WI38 (cell line): ENCODE measurements around the gene PACRG.
"Not testable (repeated sequence)": the region's sequence is repeated elsewhere in the genome, so short reads cannot be mapped to it uniquely, and the experiment has no call there.

ENCODE experiments used
- H3K4me3 ChIP-seq: 2 replicates; pipeline ENCODE4 v1.5.1; 2011; ENCODE audit warnings: low read depth, mild to moderate bottlenecking, control low read depth, low read length
- TF ChIP-seq, protein P1 (sequence below): IDR thresholded peaks from 2 replicates; pipeline ENCODE4 v1.5.1; 2012; ENCODE audit warnings: low read depth, mild to moderate bottlenecking, control low read depth, low read length

PACRG gene

DNA sequence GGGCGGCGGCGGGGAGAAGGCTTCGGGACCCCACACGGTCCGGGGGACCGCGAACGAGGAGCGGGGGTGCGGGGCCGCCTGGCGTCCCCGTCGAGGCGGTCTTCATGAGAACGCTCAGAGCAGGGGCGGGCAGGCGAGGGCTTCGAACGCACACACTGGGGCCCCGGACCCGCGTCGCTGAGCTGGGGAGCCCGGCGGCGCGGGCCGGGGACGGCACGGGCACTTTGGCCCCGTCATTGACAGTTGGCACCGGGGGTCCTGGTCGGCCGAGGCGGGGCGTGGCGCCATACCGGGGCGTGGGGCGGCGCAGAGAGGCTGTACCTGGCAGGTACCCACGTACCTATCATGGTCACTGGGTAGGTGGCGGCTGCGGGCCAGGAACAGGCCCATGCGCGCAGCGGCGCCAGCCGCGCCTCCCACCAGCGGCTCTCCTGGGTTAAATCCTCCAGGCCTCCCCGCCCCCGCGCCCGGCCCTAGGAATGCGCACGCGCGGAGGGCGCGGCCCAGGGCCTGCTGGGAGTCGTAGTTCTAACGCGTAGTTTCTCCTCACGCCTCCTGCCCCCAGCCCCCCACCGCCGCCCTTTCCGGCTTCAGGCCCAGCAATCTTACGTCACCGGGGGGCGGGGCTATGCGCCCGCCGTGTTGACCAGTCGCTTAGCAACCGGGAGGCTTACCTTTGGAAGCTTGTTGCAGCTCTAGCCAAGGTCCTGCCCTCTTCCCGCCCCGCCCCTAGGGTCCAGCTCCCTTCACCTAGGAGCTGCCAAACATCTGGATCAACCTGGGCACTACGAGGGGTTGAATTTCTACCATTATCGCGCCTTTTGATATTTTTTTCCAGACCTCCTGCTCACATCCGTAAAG lies at the start of gene PACRG, which contains the start of gene PRKN:
PACRG (plus strand) TSS at position 653 of the 861 bp plus-strand sequence.
PRKN (minus strand) TSS at position 445 of the 861 bp plus-strand sequence.
- TF ChIP-seq, protein P1, sequence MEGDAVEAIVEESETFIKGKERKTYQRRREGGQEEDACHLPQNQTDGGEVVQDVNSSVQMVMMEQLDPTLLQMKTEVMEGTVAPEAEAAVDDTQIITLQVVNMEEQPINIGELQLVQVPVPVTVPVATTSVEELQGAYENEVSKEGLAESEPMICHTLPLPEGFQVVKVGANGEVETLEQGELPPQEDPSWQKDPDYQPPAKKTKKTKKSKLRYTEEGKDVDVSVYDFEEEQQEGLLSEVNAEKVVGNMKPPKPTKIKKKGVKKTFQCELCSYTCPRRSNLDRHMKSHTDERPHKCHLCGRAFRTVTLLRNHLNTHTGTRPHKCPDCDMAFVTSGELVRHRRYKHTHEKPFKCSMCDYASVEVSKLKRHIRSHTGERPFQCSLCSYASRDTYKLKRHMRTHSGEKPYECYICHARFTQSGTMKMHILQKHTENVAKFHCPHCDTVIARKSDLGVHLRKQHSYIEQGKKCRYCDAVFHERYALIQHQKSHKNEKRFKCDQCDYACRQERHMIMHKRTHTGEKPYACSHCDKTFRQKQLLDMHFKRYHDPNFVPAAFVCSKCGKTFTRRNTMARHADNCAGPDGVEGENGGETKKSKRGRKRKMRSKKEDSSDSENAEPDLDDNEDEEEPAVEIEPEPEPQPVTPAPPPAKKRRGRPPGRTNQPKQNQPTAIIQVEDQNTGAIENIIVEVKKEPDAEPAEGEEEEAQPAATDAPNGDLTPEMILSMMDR = no peak
- peak within 1 kb of the TSS; percentile 70 for H3K4me3 ChIP-seq

DNA sequence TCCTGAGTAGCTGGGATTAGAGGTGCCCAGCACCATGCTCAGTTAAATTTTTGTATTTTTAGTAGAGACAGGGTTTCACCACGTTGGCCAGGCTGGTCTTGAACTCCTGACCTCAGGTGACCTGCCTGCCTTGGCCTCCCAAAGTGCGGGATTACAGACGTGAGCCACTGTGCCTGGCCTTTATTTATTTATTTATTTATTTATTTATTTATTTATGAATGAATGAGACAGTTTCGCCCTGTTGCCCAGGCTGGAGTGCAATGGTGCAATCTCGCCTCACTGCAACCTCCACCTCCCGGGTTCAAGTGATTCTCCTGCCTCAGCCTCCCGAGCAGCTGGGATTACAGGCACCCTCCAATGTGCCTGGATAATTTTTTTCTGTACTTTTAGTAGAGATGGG lies 48.9 kb upstream of the PACRG start:
- H3K4me3 ChIP-seq = not testable (repeated sequence)

DNA sequence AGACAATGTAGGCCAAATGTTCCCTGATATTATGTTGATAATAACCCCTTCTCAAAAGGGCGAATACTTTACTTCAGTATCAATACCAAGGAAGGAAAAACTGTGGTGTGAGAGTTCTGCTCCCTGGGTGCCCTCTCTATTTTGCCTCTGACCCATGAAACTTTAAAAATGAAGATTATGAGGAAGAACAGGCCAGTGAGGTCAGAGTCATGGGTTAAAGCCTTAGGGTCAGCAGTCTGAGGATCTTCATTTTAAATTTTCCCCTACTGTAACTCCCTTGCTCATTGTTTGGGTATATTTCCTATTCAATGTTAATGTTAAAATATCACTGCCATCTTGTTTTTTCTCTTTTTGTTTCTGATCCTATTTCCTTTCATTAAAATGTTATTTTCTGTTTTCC lies 48.1 kb upstream of the PACRG start:
- TF ChIP-seq, protein P1 = no peak

DNA sequence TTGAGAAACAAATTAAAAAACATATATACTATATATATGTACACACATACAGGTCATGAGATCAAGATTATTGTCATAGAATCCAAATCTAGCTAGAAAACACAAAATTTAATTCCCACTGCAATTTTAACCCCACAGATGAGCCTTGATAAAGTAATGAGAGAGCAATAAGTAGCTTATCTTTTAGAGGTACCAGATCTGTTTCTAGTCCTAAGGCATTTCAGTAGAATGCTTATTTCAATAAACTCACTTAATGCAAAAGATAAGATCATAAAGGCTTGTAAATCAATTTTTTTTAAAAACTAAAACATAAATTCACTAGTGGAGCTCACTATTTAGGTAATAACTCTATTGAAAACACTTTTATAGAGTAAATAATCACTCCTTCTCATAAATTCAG lies 47.4 kb upstream of the PACRG start:
- H3K4me3 ChIP-seq = no peak overlapping the region
- TF ChIP-seq, protein P1 = no peak

More for the DNA sequence above, 48.1 kb upstream of the PACRG start:
- no peak overlapping the region for H3K4me3 ChIP-seq

DNA sequence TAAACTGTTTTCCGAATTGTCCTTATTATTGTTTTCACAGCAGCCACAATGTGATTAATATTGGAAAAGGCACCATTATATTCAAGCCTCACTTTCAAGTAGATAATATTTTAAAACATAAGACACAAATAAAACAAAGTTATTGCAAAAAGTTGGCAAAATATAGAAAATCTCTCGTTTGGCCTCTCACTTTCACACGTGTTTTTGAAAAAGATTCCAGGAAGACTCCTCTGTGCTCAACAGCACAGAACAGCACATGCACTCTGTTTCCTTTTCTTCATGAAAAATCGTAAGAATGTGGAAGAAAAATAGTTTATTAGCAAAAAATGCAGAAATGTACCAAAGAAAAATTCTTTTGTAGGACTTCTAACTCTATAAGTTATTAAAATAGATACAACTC lies 46.9 kb upstream of the PACRG start:
- TF ChIP-seq, protein P1 = no peak
- H3K4me3 ChIP-seq = no peak overlapping the region

DNA sequence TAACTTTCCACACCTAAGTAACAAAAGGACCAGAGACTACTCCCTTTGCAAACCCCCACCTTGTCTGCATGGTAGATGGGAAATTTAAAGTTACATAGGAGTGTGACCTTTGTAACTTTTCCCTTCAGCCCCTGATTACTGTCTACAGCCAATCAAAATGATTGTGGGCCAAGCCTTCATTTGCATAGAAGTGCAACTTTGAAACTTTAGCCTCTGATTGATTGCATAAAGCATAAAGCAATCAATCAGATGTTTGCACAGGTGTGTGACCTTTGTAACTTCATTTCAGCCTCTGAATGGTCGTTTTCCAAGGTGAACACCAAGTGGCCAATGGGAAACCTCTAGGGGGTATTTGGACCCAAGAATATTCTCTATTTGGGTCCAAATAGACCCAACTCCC lies 46.3 kb upstream of the PACRG start:
- no peak overlapping the region for H3K4me3 ChIP-seq
- TF ChIP-seq, protein P1 = no peak

DNA sequence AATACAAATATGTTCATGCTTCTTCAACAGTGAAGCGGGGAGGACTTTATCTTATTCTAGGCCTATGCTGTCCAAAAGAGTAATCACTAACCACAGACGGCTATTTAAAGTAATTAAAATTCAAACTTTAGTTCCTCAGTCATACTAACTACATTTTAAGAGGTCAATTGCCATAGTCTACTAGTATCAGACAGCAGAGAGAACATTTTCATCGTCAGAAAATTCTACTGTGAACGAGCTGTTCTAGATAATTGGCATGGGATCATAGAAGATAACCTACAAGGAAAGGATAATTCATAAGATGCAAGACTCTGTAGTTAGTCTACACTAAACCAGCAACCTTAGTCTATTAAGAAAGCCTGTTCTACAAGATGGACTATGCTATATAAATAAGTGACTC lies 44.6 kb upstream of the PACRG start:
- TF ChIP-seq, protein P1 = no peak
- no peak overlapping the region for H3K4me3 ChIP-seq
